Measurements from ENCODE around the gene RWDD3.

The RWDD3 gene

GRCh38 chr1:95263450-95263849 is 29.4 kb downstream of the RWDD3 start:
- TF ChIP-seq, protein P1, sequence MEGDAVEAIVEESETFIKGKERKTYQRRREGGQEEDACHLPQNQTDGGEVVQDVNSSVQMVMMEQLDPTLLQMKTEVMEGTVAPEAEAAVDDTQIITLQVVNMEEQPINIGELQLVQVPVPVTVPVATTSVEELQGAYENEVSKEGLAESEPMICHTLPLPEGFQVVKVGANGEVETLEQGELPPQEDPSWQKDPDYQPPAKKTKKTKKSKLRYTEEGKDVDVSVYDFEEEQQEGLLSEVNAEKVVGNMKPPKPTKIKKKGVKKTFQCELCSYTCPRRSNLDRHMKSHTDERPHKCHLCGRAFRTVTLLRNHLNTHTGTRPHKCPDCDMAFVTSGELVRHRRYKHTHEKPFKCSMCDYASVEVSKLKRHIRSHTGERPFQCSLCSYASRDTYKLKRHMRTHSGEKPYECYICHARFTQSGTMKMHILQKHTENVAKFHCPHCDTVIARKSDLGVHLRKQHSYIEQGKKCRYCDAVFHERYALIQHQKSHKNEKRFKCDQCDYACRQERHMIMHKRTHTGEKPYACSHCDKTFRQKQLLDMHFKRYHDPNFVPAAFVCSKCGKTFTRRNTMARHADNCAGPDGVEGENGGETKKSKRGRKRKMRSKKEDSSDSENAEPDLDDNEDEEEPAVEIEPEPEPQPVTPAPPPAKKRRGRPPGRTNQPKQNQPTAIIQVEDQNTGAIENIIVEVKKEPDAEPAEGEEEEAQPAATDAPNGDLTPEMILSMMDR (IDR thresholded peaks at IDR 0.05; ENCODE audit: extremely low read depth, insufficient read depth, missing control alignments): no peak
- no peak for DNase-seq (ENCODE audit: low spot score)

DNA sequence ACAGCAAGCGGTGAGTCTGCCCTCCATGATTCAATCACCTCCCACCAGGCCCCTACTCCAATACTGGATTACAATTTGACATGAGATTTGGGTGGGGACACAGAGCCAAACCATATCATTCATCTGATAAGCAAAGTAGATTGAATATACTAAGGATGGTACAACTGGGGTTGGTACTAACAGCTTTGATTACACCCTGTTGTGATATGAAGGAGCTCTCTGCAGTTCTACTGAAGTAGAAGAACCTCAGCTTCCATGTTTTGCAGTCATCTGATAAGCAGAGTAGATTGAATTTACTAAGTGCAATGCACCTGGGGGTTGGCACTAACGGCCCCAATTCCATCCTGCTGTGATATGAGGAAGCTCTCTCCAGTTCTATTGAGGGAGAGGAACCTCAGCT is 31.1 kb downstream of the RWDD3 start:
- no peak for DNase-seq (ENCODE audit: low spot score)
- TF ChIP-seq, protein P1 (IDR thresholded peaks at IDR 0.05; ENCODE audit: extremely low read depth, insufficient read depth, missing control alignments): no peak
- in situ Hi-C loops (cut with MboI; ENCODE audit: low pct_unique_long_range_greater_than_20kb, low sequenced_read_pairs, unreplicated experiment): no loop called here

More at GRCh38 chr1:95263450-95263849, 29.4 kb downstream of the RWDD3 start:
- in situ Hi-C loops (cut with MboI; ENCODE audit: low pct_unique_long_range_greater_than_20kb, low sequenced_read_pairs, unreplicated experiment): no loop called here

- no peak for DNase-seq (ENCODE audit: low spot score)
- TF ChIP-seq, protein P1 (IDR thresholded peaks at IDR 0.05; ENCODE audit: extremely low read depth, insufficient read depth, missing control alignments): no peak
- in situ Hi-C loops (cut with MboI; ENCODE audit: low pct_unique_long_range_greater_than_20kb, low sequenced_read_pairs, unreplicated experiment): no loop called here
Observed at GRCh38 chr1:95276429-95276828, 42.4 kb downstream of the RWDD3 start.

GRCh38 chr1:95278173-95279006 is 44.4 kb downstream of the RWDD3 start:
- TF ChIP-seq, protein P1 (IDR thresholded peaks at IDR 0.05; ENCODE audit: extremely low read depth, insufficient read depth, missing control alignments): no peak
- in situ Hi-C loops (cut with MboI; ENCODE audit: low pct_unique_long_range_greater_than_20kb, low sequenced_read_pairs, unreplicated experiment): no loop called here
- DNase-seq (ENCODE audit: low spot score): no peak

GRCh38 chr1:95281781-95282517 is 47.9 kb downstream of the RWDD3 start:
- in situ Hi-C loops (cut with MboI; ENCODE audit: low pct_unique_long_range_greater_than_20kb, low sequenced_read_pairs, unreplicated experiment): no loop called here
- TF ChIP-seq, protein P1 (IDR thresholded peaks at IDR 0.05; ENCODE audit: extremely low read depth, insufficient read depth, missing control alignments): no peak
- DNase-seq (ENCODE audit: low spot score): no peak

DNA sequence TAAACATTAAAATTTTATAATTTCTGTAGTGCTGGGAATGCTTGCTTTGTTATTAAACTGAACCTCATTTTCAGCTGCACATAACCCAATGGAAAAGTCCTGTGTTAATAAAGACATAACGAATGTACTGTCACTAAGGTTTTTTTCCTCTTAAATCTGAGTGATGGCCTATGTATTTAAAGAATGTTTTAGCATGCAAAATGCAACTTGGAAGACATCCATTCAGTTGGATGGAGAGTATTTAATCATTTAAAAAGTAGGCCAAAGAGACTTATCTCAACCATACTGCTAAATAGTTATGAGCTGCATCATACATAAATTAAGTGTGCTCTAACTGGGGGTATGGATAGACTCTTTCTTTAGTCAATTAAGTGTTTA is 48.5 kb downstream of the RWDD3 start:
- no peak for DNase-seq (ENCODE audit: low spot score)
- TF ChIP-seq, protein P1 (IDR thresholded peaks at IDR 0.05; ENCODE audit: extremely low read depth, insufficient read depth, missing control alignments): no peak
- in situ Hi-C loops (cut with MboI; ENCODE audit: low pct_unique_long_range_greater_than_20kb, low sequenced_read_pairs, unreplicated experiment): no loop called here
